CD14-positive monocyte (primary cell): ENCODE results near the gene MORN2. TPM values are rescaled to one million over a fixed set of nuclear protein-coding genes. Genes with fewer than 3 reads are reported as not detected.

Experiments used
- DNase-seq, 3 donors: peaks; one replicate each; pipeline ENCODE4 v3.0.0-alpha.2; 2011 to 2022
- H2AFZ ChIP-seq: 2 replicates; pipeline ENCODE4 v1.6.0; 2012; ENCODE audit warnings: mild to moderate bottlenecking, low read depth, low read length, inconsistent platforms; ENCODE audit not compliant: insufficient read depth, poor library complexity, severe bottlenecking
- H3K27ac ChIP-seq, 2 donors: 1 replicate in 1 of 2; 2 replicates in 1 of 2; pipeline ENCODE4 v1.5.1; 2012 to 2013; ENCODE audit warnings: low read length in 2 of 2, control low read depth in 1 of 2, inconsistent platforms in 1 of 2, low read depth in 1 of 2, mild to moderate bottlenecking in 1 of 2
- H3K27me3 ChIP-seq, 2 donors: one replicate each; pipeline versions ENCODE4 v1.6.0 to v1.6.1; 2011 to 2013; ENCODE audit warnings: low read length in 2 of 2; ENCODE audit not compliant: control insufficient read depth in 2 of 2, insufficient read depth in 2 of 2
- H3K36me3 ChIP-seq, 2 donors: replicated peaks in 1 of 2; 1 replicate in 1 of 2; 2 replicates in 1 of 2; pipeline versions ENCODE4 v1.5.1 to v1.6.1; 2012 to 2013; ENCODE audit warnings: low read length in 2 of 2, control low read depth in 1 of 2, inconsistent platforms in 1 of 2, mild to moderate bottlenecking in 1 of 2; ENCODE audit not compliant: insufficient read depth in 2 of 2, control insufficient read depth in 1 of 2
- H3K4me1 ChIP-seq, 2 donors: 1 replicate in 1 of 2; 2 replicates in 1 of 2; pipeline versions ENCODE4 v1.5.1 to v1.6.1; 2012 to 2013; ENCODE audit warnings: low read length in 2 of 2, control low read depth in 1 of 2, inconsistent platforms in 1 of 2, mild to moderate bottlenecking in 1 of 2, moderate library complexity in 1 of 2; ENCODE audit not compliant: insufficient read depth in 2 of 2, control insufficient read depth in 1 of 2
- H3K4me2 ChIP-seq: replicated peaks from 2 replicates; pipeline ENCODE3; 2012; ENCODE audit warnings: low read length, moderate library complexity, mild to moderate bottlenecking; ENCODE audit not compliant: poor library complexity, severe bottlenecking; ENCODE audit errors: extremely low read depth
- H3K4me3 ChIP-seq, 3 experiments: fragments of 200-600 bp in 1 of 3; sonication (generic) in 1 of 3; replicated peaks in 1 of 3; 1 replicate in 2 of 3; 2 replicates in 1 of 3; pipeline ENCODE4 v1.5.1; 2011 to 2013; ENCODE audit warnings: low read length in 3 of 3, mild to moderate bottlenecking in 3 of 3, control low read depth in 2 of 3, low read depth in 2 of 3, inconsistent platforms in 1 of 3, moderate library complexity in 1 of 3
- H3K79me2 ChIP-seq: 2 replicates; pipeline ENCODE4 v1.6.0; 2012; ENCODE audit warnings: mild to moderate bottlenecking, control low read depth, inconsistent platforms, low read length, moderate library complexity; ENCODE audit not compliant: insufficient read depth
- H3K9ac ChIP-seq: 2 replicates; pipeline ENCODE4 v1.6.0; 2017; ENCODE audit warnings: low read length, mild to moderate bottlenecking; ENCODE audit not compliant: insufficient read depth, poor library complexity, severe bottlenecking
- H3K9me3 ChIP-seq, 2 donors: replicated peaks in 1 of 2; 1 replicate in 1 of 2; 2 replicates in 1 of 2; pipeline versions ENCODE4 v1.5.1 to v1.6.1; 2012 to 2013; ENCODE audit warnings: low read length in 2 of 2, control low read depth in 1 of 2; ENCODE audit not compliant: control insufficient read depth in 1 of 2, insufficient read depth in 1 of 2
- H4K20me1 ChIP-seq: 2 replicates; pipeline ENCODE4 v1.6.0; 2012; ENCODE audit warnings: mild to moderate bottlenecking, low read length, control low read depth, moderate library complexity; ENCODE audit not compliant: insufficient read depth
- H3K27ac Mint-ChIP-seq, 7 donors: one replicate each; pipeline ENCODE4 v1.8.0; 2020; ENCODE audit warnings: mild to moderate bottlenecking in 7 of 7, mixed read lengths in 7 of 7, moderate library complexity in 6 of 7, inconsistent platforms in 2 of 7
- H3K27me3 Mint-ChIP-seq, 3 donors: one replicate each; pipeline ENCODE4 v1.8.0; 2021 to 2022; ENCODE audit warnings: low read depth in 3 of 3, mild to moderate bottlenecking in 3 of 3, mixed read lengths in 3 of 3, moderate library complexity in 3 of 3, inconsistent platforms in 1 of 3
- H3K36me3 Mint-ChIP-seq, 2 donors: one replicate each; pipeline ENCODE4 v1.8.0; 2020; ENCODE audit warnings: mixed read lengths in 2 of 2, inconsistent platforms in 1 of 2, mild to moderate bottlenecking in 1 of 2
- H3K4me1 Mint-ChIP-seq: one replicate; pipeline ENCODE4 v1.8.0; 2020; ENCODE audit warnings: mild to moderate bottlenecking, mixed read lengths
- H3K4me3 Mint-ChIP-seq, 2 donors: one replicate each; pipeline ENCODE4 v1.8.0; 2020; ENCODE audit warnings: mild to moderate bottlenecking in 2 of 2, mixed read lengths in 2 of 2, moderate library complexity in 1 of 2
- H3K9me3 Mint-ChIP-seq, 7 donors: one replicate each; pipeline ENCODE4 v1.8.0; 2020 to 2022; ENCODE audit warnings: mixed read lengths in 7 of 7, mild to moderate bottlenecking in 6 of 7, moderate library complexity in 6 of 7, inconsistent platforms in 2 of 7
- WGBS: methylation state at CpG from one replicate; pipeline ENCODE4 v1.1.5; 2013; ENCODE audit warnings: missing lambda C conversion rate; ENCODE audit not compliant: insufficient coverage; 5-methylcytosine and 5-hydroxymethylcytosine counted together
- intact Hi-C, 2 donors: fragments of 100-400 bp; cut with micrococcal nuclease; formaldehyde crosslinking; loops; one replicate each; pipeline versions ENCODE4 v1.15.0 to v1.15.1; 2023
- polyA plus RNA-seq, 3 donors: library from polyadenylated mRNA; depleted of rRNA in 1 of 3; unstranded in 2 of 3; stranded (reverse) in 1 of 3; fragments of 300-500 nt in 2 of 3; fragments of >200 nt in 1 of 3; fragmentation: Illumina TruSeq in 2 of 3; gene quantifications; 1 replicate in 2 of 3; 2 replicates in 1 of 3; pipeline ENCODE4 v1.2.3, GENCODE V29; 2012 to 2021
- TF ChIP-seq, protein P1 (sequence below): fragments of 200-600 bp; IDR thresholded peaks from one replicate; pipeline ENCODE4 v1.8.0; 2022; ENCODE audit warnings: antibody characterized with exemption, mild to moderate bottlenecking

The MORN2 gene
- polyA plus RNA-seq, 3 donors: 5.8 to 25.8 (median 24.0) TPM

DNA sequence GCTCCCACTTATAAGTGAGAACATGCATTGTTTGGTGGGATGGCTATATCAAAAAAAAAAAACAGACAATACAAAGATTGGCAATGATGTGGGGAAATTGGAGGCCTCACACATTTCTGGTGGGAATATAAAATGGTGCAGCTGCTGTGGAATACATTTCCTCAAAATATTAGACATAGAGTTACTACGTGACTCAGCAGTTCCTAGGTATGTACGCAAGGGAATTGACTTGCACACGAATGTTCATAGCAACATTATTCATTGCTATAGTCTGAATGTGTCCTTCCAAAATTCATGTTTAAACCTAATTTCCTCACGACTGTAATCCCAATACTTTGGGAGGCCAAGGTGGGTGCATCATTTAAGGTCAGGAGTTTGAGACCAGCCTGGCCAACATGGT is 11.6 kb downstream of the MORN2 start:
- Mint-ChIP-seq H3K4me3 (no peak overlapping the region), H3K27me3 (peaks cover 0 to 2% (median 0%) of the 10 kb centered on the region in 3 donors), H3K36me3 (no peaks in the 10 kb centered on the region), H3K9me3 (peaks cover 0 to 3% (median 0%) of the 10 kb centered on the region in 7 donors), H3K4me1 (peaks cover 2% of the 10 kb centered on the region), H3K27ac (no peak overlapping the region)
- Histone ChIP-seq H3K9me3 (no peaks in the 10 kb centered on the region), H3K79me2 (no peaks in the 10 kb centered on the region), H3K27me3 (no peaks in the 10 kb centered on the region), H3K36me3 (no peaks in the 10 kb centered on the region), H2AFZ (peak overlapping the region; percentile 36), H3K27ac (no peak overlapping the region), H3K4me2 (no peak overlapping the region), H3K4me3 (no peak overlapping the region), H4K20me1 (no peaks in the 10 kb centered on the region), H3K9ac (no peak overlapping the region), H3K4me1 (no peaks in the 10 kb centered on the region)
- no CpG with 5 or more reads among the region's 4 CpGs for WGBS
- DNase-seq: peak in 1 of 3 donors; percentile 8
- intact Hi-C loops: no loop called here
- TF ChIP-seq, protein P1, sequence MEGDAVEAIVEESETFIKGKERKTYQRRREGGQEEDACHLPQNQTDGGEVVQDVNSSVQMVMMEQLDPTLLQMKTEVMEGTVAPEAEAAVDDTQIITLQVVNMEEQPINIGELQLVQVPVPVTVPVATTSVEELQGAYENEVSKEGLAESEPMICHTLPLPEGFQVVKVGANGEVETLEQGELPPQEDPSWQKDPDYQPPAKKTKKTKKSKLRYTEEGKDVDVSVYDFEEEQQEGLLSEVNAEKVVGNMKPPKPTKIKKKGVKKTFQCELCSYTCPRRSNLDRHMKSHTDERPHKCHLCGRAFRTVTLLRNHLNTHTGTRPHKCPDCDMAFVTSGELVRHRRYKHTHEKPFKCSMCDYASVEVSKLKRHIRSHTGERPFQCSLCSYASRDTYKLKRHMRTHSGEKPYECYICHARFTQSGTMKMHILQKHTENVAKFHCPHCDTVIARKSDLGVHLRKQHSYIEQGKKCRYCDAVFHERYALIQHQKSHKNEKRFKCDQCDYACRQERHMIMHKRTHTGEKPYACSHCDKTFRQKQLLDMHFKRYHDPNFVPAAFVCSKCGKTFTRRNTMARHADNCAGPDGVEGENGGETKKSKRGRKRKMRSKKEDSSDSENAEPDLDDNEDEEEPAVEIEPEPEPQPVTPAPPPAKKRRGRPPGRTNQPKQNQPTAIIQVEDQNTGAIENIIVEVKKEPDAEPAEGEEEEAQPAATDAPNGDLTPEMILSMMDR: no peak

DNA sequence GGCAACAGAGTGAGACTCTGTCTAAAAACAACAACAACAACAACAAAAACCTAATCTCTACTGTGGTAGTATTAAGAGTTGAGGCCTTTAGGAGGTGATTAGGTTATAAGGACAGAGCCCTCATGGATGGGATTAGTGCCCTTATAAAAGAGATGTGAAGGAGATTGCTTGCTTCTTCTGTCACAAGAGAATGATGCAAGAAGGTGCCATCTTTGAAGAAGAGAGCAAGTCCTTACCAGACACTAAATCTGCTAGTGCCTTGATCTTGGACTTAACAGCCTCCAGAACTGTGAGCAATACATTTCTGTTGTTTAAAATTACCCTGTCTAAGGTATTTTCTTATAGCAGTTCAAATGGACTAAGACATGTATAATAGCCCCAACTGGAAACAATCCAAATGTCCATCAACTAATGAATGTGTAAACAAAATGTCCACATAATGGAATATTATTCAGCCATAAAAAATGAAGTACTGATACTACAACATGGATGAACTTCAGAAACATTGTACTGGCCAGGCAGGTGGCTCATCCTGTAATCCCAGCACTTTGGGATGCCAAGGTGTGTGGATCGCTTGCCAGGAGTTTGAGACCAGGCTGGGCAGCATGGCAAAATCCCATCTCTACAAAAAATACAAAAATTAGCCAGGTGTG is 12.3 kb downstream of the MORN2 start:
- no CpG with 5 or more reads among the region's 1 CpG for WGBS
- Histone ChIP-seq H3K4me2 (no peak overlapping the region), H3K27ac (no peak overlapping the region), H4K20me1 (no peaks in the 10 kb centered on the region), H3K79me2 (no peaks in the 10 kb centered on the region), H3K9me3 (no peaks in the 10 kb centered on the region), H3K36me3 (no peaks in the 10 kb centered on the region), H3K9ac (no peak overlapping the region), H3K4me3 (no peak overlapping the region), H3K4me1 (no peaks in the 10 kb centered on the region), H2AFZ (peak overlapping the region; percentile 36), H3K27me3 (no peaks in the 10 kb centered on the region)
- H3K4me1 Mint-ChIP-seq: peaks cover 6% of the 10 kb centered on the region
- peak overlapping the region in 1 of 7 donors; percentile 18 for H3K27ac Mint-ChIP-seq
- H3K27me3 Mint-ChIP-seq: peaks cover 0 to 2% (median 0%) of the 10 kb centered on the region in 3 donors
- intact Hi-C loops: no loop called here
- TF ChIP-seq, protein P1: no peak
- DNase-seq: no peak
- H3K36me3 Mint-ChIP-seq: no peaks in the 10 kb centered on the region
- peaks cover 0 to 3% (median 0%) of the 10 kb centered on the region in 7 donors for H3K9me3 Mint-ChIP-seq
- H3K4me3 Mint-ChIP-seq: no peak overlapping the region
